Duodenal mucosa (tissue), 2 donors: ENCODE data around the gene NTRK2.

Experiments used
- H3K27ac ChIP-seq: one replicate; pipeline ENCODE4 v1.7.0; 2013; ENCODE audit warnings: low read depth, low read length
- H3K27me3 ChIP-seq, 2 donors: one replicate each; pipeline ENCODE4 v1.7.0; 2013; ENCODE audit warnings: low read length in 2 of 2, control low read depth in 1 of 2; ENCODE audit not compliant: insufficient read depth in 2 of 2, control insufficient read depth in 1 of 2
- H3K36me3 ChIP-seq, 2 donors: one replicate each; pipeline ENCODE4 v1.7.0; 2013; ENCODE audit warnings: low read length in 2 of 2, control low read depth in 1 of 2; ENCODE audit not compliant: insufficient read depth in 2 of 2, control insufficient read depth in 1 of 2
- H3K4me1 ChIP-seq, 2 donors: one replicate each; pipeline ENCODE4 v1.7.0; 2013; ENCODE audit warnings: low read length in 2 of 2, control low read depth in 1 of 2; ENCODE audit not compliant: insufficient read depth in 2 of 2, control insufficient read depth in 1 of 2
- H3K4me3 ChIP-seq, 2 donors: one replicate each; pipeline ENCODE4 v1.7.0; 2013; ENCODE audit warnings: low read length in 2 of 2, low read depth in 1 of 2
- H3K9ac ChIP-seq, 2 donors: one replicate each; pipeline ENCODE4 v1.7.0; 2013; ENCODE audit warnings: low read length in 2 of 2, low read depth in 1 of 2
- H3K9me3 ChIP-seq, 2 donors: one replicate each; pipeline ENCODE4 v1.7.0; 2013; ENCODE audit warnings: low read length in 2 of 2, control low read depth in 1 of 2; ENCODE audit not compliant: control insufficient read depth in 1 of 2

The NTRK2 gene

DNA sequence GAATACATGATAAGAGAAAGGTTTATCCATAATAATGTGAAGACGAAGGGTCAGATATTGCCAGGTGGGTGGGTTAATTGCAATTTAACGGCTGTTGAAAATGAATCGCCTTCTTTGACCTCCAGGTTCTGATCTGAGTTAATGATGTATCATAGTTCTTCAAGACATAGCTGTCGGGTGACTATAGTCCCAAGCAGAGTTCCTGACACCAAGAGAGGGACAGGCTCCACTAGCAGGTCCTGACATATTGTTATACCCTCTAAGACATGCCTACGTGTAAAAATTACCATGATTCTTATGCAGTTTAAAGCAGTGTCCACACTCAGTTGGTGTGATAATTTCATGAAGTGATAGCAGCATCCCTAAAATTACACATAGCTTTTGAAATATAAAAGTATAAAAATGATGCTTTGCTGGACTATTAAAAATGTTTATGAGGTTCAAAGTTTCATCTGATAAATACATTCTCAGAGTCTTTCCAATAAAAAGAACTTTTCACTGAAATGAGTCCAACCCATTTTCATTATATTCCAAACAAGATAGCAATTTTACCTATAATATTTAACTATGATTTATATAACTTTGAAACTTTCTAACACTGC is 53.0 kb downstream of the NTRK2 start:
- Histone ChIP-seq H3K9me3 (no peaks in the 10 kb centered on the region), H3K27ac (no peak overlapping the region), H3K4me1 (no peaks in the 10 kb centered on the region), H3K9ac (no peak overlapping the region), H3K27me3 (peaks cover 0 to under 1% of the 10 kb centered on the region in 2 donors), H3K36me3 (no peaks in the 10 kb centered on the region), H3K4me3 (no peak overlapping the region)

DNA sequence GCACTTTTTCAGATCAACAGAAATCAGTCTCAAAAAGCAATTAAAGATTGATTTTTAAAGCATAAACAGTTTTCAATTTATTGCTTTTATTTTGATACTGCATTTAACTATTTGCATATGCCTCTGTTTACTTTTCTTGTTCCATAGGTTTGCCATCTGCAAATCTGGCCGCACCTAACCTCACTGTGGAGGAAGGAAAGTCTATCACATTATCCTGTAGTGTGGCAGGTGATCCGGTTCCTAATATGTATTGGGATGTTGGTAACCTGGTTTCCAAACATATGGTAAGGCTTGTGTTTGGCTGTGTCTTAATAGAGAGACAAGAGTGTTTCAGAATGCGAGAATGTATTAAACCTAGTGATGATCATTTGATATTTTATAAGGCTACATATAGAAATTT is 53.9 kb downstream of the NTRK2 start:
- Histone ChIP-seq H3K9ac (no peak overlapping the region), H3K4me3 (no peak overlapping the region), H3K4me1 (no peaks in the 10 kb centered on the region), H3K9me3 (no peaks in the 10 kb centered on the region), H3K36me3 (no peaks in the 10 kb centered on the region), H3K27me3 (no peaks in the 10 kb centered on the region), H3K27ac (no peak overlapping the region)

DNA sequence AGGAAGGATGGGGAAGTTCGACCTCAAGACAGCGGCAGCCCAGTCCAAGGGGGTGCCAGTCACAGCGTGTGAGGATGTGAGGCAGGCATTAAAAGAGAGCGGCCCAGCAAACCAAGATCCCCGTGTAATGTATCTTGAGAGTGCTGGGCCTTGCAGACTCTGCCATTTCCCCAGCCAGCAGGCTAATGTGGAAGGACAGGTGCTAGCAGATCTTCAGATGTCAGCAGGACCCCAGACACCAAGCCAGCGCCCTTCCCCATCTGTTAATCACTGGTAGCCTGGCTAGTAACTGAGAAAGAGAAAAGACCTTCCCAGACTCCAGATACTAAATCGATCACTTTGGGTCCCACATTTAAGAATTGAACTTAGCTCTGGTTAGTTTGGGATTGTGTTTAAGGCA is 62.2 kb downstream of the NTRK2 start:
- H3K27ac ChIP-seq, result no peak overlapping the region
- no peaks in the 10 kb centered on the region for H3K9me3 ChIP-seq
- no peaks in the 10 kb centered on the region for H3K4me1 ChIP-seq
- no peak overlapping the region for H3K4me3 ChIP-seq
- H3K36me3 ChIP-seq, result no peaks in the 10 kb centered on the region
- H3K27me3 ChIP-seq, result no peaks in the 10 kb centered on the region
- no peak overlapping the region for H3K9ac ChIP-seq

DNA sequence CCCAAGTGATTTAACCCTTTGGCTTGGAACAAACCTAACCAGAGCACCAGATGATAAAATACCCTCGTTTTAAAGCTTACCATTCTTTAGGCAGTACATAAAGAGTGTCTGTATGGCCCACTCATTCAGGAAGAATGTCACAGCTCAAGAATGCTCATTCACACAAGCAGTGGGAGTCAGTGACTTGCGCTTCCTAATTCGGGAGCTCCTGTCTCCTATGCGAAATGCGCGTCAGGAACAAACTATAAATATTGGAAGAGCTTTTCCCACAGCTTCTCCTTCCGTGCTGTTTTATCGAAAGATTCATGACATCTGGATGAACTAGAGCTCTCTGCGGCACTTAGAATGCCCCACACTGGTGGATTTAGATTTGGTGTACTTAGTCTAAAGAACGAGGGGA is 66.6 kb downstream of the NTRK2 start:
- Histone ChIP-seq H3K36me3 (no peaks in the 10 kb centered on the region), H3K27me3 (no peaks in the 10 kb centered on the region), H3K4me1 (no peaks in the 10 kb centered on the region)

DNA sequence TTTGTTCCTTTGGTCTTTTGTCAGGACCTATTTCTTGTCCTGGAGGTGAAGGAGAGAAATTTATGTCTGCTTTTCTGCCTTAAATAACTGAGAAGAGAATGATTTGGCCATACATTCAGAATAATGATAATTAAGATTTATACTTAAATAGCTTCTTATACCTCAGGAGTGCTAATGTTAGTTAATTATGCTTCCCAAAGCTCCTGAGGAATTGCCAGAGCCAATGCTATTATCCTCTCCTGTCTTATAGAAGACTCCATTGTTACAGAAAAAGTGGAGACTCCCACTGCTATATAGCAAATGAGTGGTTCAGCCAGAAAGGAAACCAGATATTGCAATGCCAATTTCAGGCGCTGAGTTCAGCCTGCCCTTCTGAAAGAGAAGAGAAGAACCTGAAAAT is 67.0 kb downstream of the NTRK2 start:
- Histone ChIP-seq H3K4me3 (no peak overlapping the region), H3K36me3 (no peaks in the 10 kb centered on the region), H3K27ac (no peak overlapping the region)

More for the DNA sequence above, 66.6 kb downstream of the NTRK2 start:
- H3K27ac ChIP-seq, result no peak overlapping the region
- no peaks in the 10 kb centered on the region for H3K9me3 ChIP-seq
- H3K4me3 ChIP-seq, result no peak overlapping the region
- no peak overlapping the region for H3K9ac ChIP-seq

DNA sequence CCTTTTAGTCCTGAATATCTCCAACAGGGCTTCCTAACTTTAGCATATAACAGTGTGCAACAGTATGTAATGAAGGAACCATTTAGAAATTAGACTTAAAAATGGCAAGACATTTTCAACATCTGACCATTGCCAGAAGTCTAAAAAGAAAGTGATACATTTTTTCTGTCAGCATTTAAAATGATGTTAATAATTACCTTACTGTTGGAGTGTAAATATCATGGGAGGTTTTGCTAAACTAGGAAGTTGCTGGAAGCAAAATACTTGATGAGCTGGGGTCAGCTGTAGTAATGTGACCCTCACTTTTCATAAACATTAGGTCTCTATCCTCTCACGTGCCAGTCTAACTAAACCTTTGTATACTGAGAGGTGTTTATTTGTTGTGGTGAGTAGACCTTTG is 68.8 kb downstream of the NTRK2 start:
- Histone ChIP-seq H3K9me3 (no peaks in the 10 kb centered on the region), H3K4me3 (no peak overlapping the region), H3K9ac (no peak overlapping the region), H3K4me1 (no peaks in the 10 kb centered on the region), H3K27ac (no peak overlapping the region), H3K36me3 (no peaks in the 10 kb centered on the region), H3K27me3 (no peaks in the 10 kb centered on the region)

More for the DNA sequence above, 67.0 kb downstream of the NTRK2 start:
- Histone ChIP-seq H3K27me3 (no peaks in the 10 kb centered on the region), H3K9ac (no peak overlapping the region), H3K4me1 (no peaks in the 10 kb centered on the region), H3K9me3 (no peaks in the 10 kb centered on the region)

GRCh38 chr9:84742261-84742660 is 72.7 kb downstream of the NTRK2 start:
- no peaks in the 10 kb centered on the region for H3K27me3 ChIP-seq

GRCh38 chr9:84744195-84744594 is 74.7 kb downstream of the NTRK2 start:
- no peak overlapping the region for H3K4me3 ChIP-seq
- H3K36me3 ChIP-seq, result no peaks in the 10 kb centered on the region
- no peaks in the 10 kb centered on the region for H3K27me3 ChIP-seq
- no peak overlapping the region for H3K9ac ChIP-seq
- H3K4me1 ChIP-seq, result no peaks in the 10 kb centered on the region
- H3K27ac ChIP-seq, result no peak overlapping the region
- no peaks in the 10 kb centered on the region for H3K9me3 ChIP-seq

More at GRCh38 chr9:84742261-84742660, 72.7 kb downstream of the NTRK2 start:
- Histone ChIP-seq H3K36me3 (no peaks in the 10 kb centered on the region), H3K9me3 (no peaks in the 10 kb centered on the region), H3K4me3 (no peak overlapping the region), H3K4me1 (no peaks in the 10 kb centered on the region), H3K27ac (no peak overlapping the region), H3K9ac (no peak overlapping the region)

DNA sequence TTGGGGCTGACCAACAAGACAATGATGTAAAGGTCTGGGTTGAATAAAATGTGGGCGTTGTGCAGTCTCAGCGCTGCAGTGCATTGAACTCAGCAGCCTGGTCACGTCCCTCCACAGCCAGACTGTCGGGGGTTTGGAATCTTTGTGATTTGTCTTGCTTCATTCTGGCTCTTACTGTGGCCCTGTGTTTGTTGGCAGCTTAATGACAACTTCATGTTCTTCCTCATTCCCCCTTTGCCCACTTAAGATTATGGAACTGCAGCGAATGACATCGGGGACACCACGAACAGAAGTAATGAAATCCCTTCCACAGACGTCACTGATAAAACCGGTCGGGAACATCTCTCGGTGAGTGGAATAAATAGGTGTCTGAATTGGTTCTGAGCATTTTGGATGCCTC is 75.2 kb downstream of the NTRK2 start:
- Histone ChIP-seq H3K9ac (no peak overlapping the region), H3K9me3 (no peaks in the 10 kb centered on the region), H3K4me1 (no peaks in the 10 kb centered on the region), H3K27me3 (no peaks in the 10 kb centered on the region), H3K36me3 (no peaks in the 10 kb centered on the region), H3K4me3 (no peak overlapping the region), H3K27ac (no peak overlapping the region)

DNA sequence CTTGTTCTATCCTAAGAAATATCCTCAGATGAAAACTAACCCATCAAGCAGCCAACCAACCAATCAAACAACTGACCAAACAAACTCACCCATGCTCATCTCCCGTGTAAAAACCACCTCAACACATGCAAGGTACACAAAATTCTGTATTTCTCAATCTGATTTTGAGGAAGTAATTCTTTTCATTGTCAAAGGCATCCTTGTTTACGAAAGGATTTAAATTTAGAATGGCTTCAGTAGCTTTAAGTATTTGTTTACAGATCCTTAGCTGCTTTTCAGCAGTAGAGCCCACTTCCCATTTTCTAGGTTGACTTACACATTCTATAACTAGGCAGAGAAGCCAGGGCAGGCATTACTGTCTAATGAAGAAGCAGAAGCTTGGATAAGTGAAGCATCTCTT is 78.6 kb downstream of the NTRK2 start:
- no peaks in the 10 kb centered on the region for H3K4me1 ChIP-seq
- H3K9me3 ChIP-seq, result no peaks in the 10 kb centered on the region
- H3K27me3 ChIP-seq, result no peaks in the 10 kb centered on the region
- H3K4me3 ChIP-seq, result no peak overlapping the region
- H3K27ac ChIP-seq, result no peak overlapping the region
- H3K36me3 ChIP-seq, result no peaks in the 10 kb centered on the region
- H3K9ac ChIP-seq, result no peak overlapping the region
